Mesenteric fat pad (tissue), 1 donor: Measurements from ENCODE around the gene KIF5A. TPM values are rescaled to one million over a fixed set of nuclear protein-coding genes. Genes with fewer than 3 reads are reported as not detected.
A peak's percentile ranks its signal among the peaks of the same experiment; 100 is the strongest.
"Not testable (repeated sequence)": the region's sequence is repeated elsewhere in the genome, so short reads cannot be mapped to it uniquely, and the experiment has no call there.

ENCODE experiments used
- DNase-seq: peaks from one replicate; pipeline ENCODE4 v3.0.0-alpha.2; 2020; ENCODE audit warnings: low spot score
- total RNA-seq: library from RNA; stranded (reverse); fragmentation: NEBNext Ultra II Directional; extraction: Animal tissue kit (Norgen Biotek cat#: 25700); gene quantifications from one replicate; pipeline ENCODE4 v1.2.1, GENCODE V29; 2021
- donor health status: DM: yes; HTN: yes; CAD: no.

KIF5A gene
- total RNA-seq, 1 donor from 2014 or later: not detected

GRCh38 chr12:57581802-57582201 lies 32.0 kb downstream of the KIF5A start:
- no peak for DNase-seq

GRCh38 chr12:57582440-57582839 lies 32.6 kb downstream of the KIF5A start:
- peak; percentile 28 for DNase-seq

- peak; percentile 78 for DNase-seq
Measured at GRCh38 chr12:57583008-57583831, 33.4 kb downstream of the KIF5A start.

GRCh38 chr12:57584050-57584449 lies 34.2 kb downstream of the KIF5A start:
- no peak for DNase-seq

GRCh38 chr12:57584690-57585089 lies 34.8 kb downstream of the KIF5A start:
- no peak for DNase-seq

- DNase-seq: no peak
Measured at GRCh38 chr12:57585156-57585555, 35.3 kb downstream of the KIF5A start.

GRCh38 chr12:57586128-57586527 lies 36.3 kb downstream of the KIF5A start:
- DNase-seq: no peak

GRCh38 chr12:57586832-57587429 lies 37.1 kb downstream of the KIF5A start:
- DNase-seq: no peak

GRCh38 chr12:57588951-57589610 lies 39.2 kb downstream of the KIF5A start:
- DNase-seq: not testable (repeated sequence)

GRCh38 chr12:57590479-57590863 lies 40.6 kb downstream of the KIF5A start:
- DNase-seq: no peak

- DNase-seq: peak; percentile 94
Measured at GRCh38 chr12:57590864-57591781, 41.3 kb downstream of the KIF5A start, which contains the start of gene PIP4K2C. PIP4K2C (plus strand) TSS chr12:57591192; CDS start chr12:57591290, 98 bp downstream.

- DNase-seq: no peak
Measured at GRCh38 chr12:57591782-57592325, 42.0 kb downstream of the KIF5A start.

- no peak for DNase-seq
Measured at GRCh38 chr12:57592551-57593165, 42.8 kb downstream of the KIF5A start.

- no peak for DNase-seq
Measured at GRCh38 chr12:57593187-57593586, 43.3 kb downstream of the KIF5A start.

- DNase-seq: no peak
Measured at GRCh38 chr12:57600395-57600794, 50.6 kb downstream of the KIF5A start.

GRCh38 chr12:57602544-57602943 lies 52.7 kb downstream of the KIF5A start:
- DNase-seq: no peak

- DNase-seq: no peak
Measured at GRCh38 chr12:57603324-57603723, 53.5 kb downstream of the KIF5A start.

GRCh38 chr12:57603815-57604453 lies 54.1 kb downstream of the KIF5A start:
- peak; percentile 39 for DNase-seq

- peak; percentile 71 for DNase-seq
Measured at GRCh38 chr12:57604454-57604991, 54.7 kb downstream of the KIF5A start, which contains the start of gene DTX3. DTX3 (plus strand) TSS chr12:57604824; CDS start chr12:57606518, 1,694 bp downstream.
